DOHH2 (cell line): Measurements from ENCODE around the gene RBM44.
"Not testable (repeated sequence)": the region's sequence is repeated elsewhere in the genome, so short reads cannot be mapped to it uniquely, and the experiment has no call there.

Experiments used
- H3F3A ChIP-seq: fragments of 200-600 bp; sonication (generic), shearing (Covaris generic); 2 replicates; pipeline ENCODE4 v1.6.0; 2016; ENCODE audit warnings: antibody characterized with exemption, mild to moderate bottlenecking; ENCODE audit not compliant: control insufficient read depth, insufficient read depth
- H3K27ac ChIP-seq: fragments of 200-600 bp; sonication (generic); 2 replicates; pipeline ENCODE4 v1.5.1; 2014; ENCODE audit warnings: low read depth, mild to moderate bottlenecking, low read length, moderate library complexity
- H3K27me3 ChIP-seq: fragments of 200-600 bp; sonication (generic); 2 replicates; pipeline ENCODE4 v1.6.1; 2014; ENCODE audit warnings: mild to moderate bottlenecking, low read length, mixed read lengths; ENCODE audit not compliant: control insufficient read depth
- H3K36me3 ChIP-seq: fragments of 200-600 bp; sonication (generic); 2 replicates; pipeline ENCODE4 v1.6.1; 2014; ENCODE audit warnings: mild to moderate bottlenecking, low read length, moderate library complexity, mixed read lengths; ENCODE audit not compliant: control insufficient read depth
- H3K4me1 ChIP-seq: fragments of 200-600 bp; sonication (generic); 2 replicates; pipeline ENCODE4 v1.6.1; 2014; ENCODE audit warnings: mild to moderate bottlenecking, low read length, mixed read lengths; ENCODE audit not compliant: control insufficient read depth
- H3K4me2 ChIP-seq: fragments of 200-600 bp; sonication (generic); 2 replicates; pipeline ENCODE4 v1.6.0; 2014; ENCODE audit warnings: mild to moderate bottlenecking, low read length, moderate library complexity
- H3K4me3 ChIP-seq: fragments of 200-600 bp; sonication (generic); 2 replicates; pipeline ENCODE4 v1.5.1; 2014; ENCODE audit warnings: mild to moderate bottlenecking, low read length, mixed read lengths
- H3K79me2 ChIP-seq: fragments of 200-600 bp; sonication (generic); 2 replicates; pipeline ENCODE4 v1.6.1; 2014; ENCODE audit warnings: mild to moderate bottlenecking, low read length, mixed read lengths; ENCODE audit not compliant: control insufficient read depth
- H3K9me2 ChIP-seq: fragments of 200-600 bp; sonication (generic); replicated peaks from 2 replicates; pipeline ENCODE4 v1.6.1; 2014; ENCODE audit warnings: mild to moderate bottlenecking, low read length, mixed read lengths; ENCODE audit not compliant: control insufficient read depth
- H3K9me3 ChIP-seq: fragments of 200-600 bp; sonication (generic); 2 replicates; pipeline ENCODE4 v1.6.1; 2014; ENCODE audit warnings: antibody characterized with exemption, low read length, mixed read lengths; ENCODE audit not compliant: control insufficient read depth, insufficient read depth
- H4K20me1 ChIP-seq: fragments of 200-600 bp; sonication (generic); 2 replicates; pipeline ENCODE4 v1.6.0; 2014; ENCODE audit warnings: low read depth, mild to moderate bottlenecking, antibody characterized with exemption, low read length, moderate library complexity; ENCODE audit not compliant: control insufficient read depth, insufficient read depth
- CTCF ChIP-seq: fragments of 200-600 bp; sonication (generic); IDR thresholded peaks from one replicate; pipeline ENCODE4 v1.5.1; 2014; ENCODE audit warnings: antibody characterized with exemption, mild to moderate bottlenecking, low read depth, low read length; ENCODE audit not compliant: poor library complexity, severe bottlenecking
- EZH2phosphoT487 ChIP-seq: fragments of 200-600 bp; sonication (generic); IDR thresholded peaks from 2 replicates; pipeline ENCODE4 v1.6.1; 2017; ENCODE audit warnings: borderline replicate concordance, mild to moderate bottlenecking, antibody characterized with exemption, low read length, moderate library complexity, mixed read lengths

Gene RBM44

GRCh38 chr2:237779521-237779920, 19.1 kb upstream of the RBM44 start:
- no peaks in the 10 kb centered on the region for H3K9me2 ChIP-seq
- no peaks in the 10 kb centered on the region for H3K4me1 ChIP-seq
- H4K20me1 ChIP-seq: no peaks in the 10 kb centered on the region

GRCh38 chr2:237782181-237782580, 16.4 kb upstream of the RBM44 start:
- no peaks in the 10 kb centered on the region for H3K4me1 ChIP-seq
- TF ChIP-seq CTCF (no peak), EZH2phosphoT487 (no peak)
- H3K27ac ChIP-seq: no peak overlapping the region
- H3K4me3 ChIP-seq: no peak overlapping the region
- no peaks in the 10 kb centered on the region for H4K20me1 ChIP-seq
- H3F3A ChIP-seq: no peaks in the 10 kb centered on the region
- H3K9me3 ChIP-seq: peaks cover 10% of the 10 kb centered on the region
- H3K9me2 ChIP-seq: no peaks in the 10 kb centered on the region
- H3K36me3 ChIP-seq: peaks cover 58% of the 10 kb centered on the region
- no peaks in the 10 kb centered on the region for H3K79me2 ChIP-seq
- H3K27me3 ChIP-seq: no peaks in the 10 kb centered on the region
- no peak overlapping the region for H3K4me2 ChIP-seq

More at GRCh38 chr2:237779521-237779920, 19.1 kb upstream of the RBM44 start:
- H3K4me3 ChIP-seq: no peak overlapping the region
- no peaks in the 10 kb centered on the region for H3F3A ChIP-seq
- H3K27me3 ChIP-seq: no peaks in the 10 kb centered on the region
- no peaks in the 10 kb centered on the region for H3K79me2 ChIP-seq
- no peak for TF ChIP-seq CTCF
- no peak for TF ChIP-seq EZH2phosphoT487
- no peak overlapping the region for H3K4me2 ChIP-seq
- no peak overlapping the region for H3K27ac ChIP-seq
- H3K9me3 ChIP-seq: no peaks in the 10 kb centered on the region; the same call in 1 of the 2 replicates
- H3K36me3 ChIP-seq: peaks cover 65% of the 10 kb centered on the region

GRCh38 chr2:237783678-237784077, 14.9 kb upstream of the RBM44 start:
- H3K36me3 ChIP-seq: peaks cover 45% of the 10 kb centered on the region
- H3K79me2 ChIP-seq, H3K27ac ChIP-seq, H3K27me3 ChIP-seq, H3F3A ChIP-seq, H3K4me1 ChIP-seq, H4K20me1 ChIP-seq, H3K4me2 ChIP-seq, H3K4me3 ChIP-seq, H3K9me2 ChIP-seq: not testable (repeated sequence)
- peaks cover 13% of the 10 kb centered on the region for H3K9me3 ChIP-seq

- H3K9me2 ChIP-seq: no peaks in the 10 kb centered on the region
- H3K4me2 ChIP-seq: no peak overlapping the region
- H3K36me3 ChIP-seq: peaks cover 20% of the 10 kb centered on the region
- H3K9me3 ChIP-seq: peaks cover 13% of the 10 kb centered on the region
- no peak overlapping the region for H3K27ac ChIP-seq
- no peaks in the 10 kb centered on the region for H4K20me1 ChIP-seq
- H3K4me3 ChIP-seq: no peak overlapping the region
- no peak for TF ChIP-seq EZH2phosphoT487
- TF ChIP-seq CTCF: no peak
- no peaks in the 10 kb centered on the region for H3K27me3 ChIP-seq
- H3K4me1 ChIP-seq: no peaks in the 10 kb centered on the region
- 0 out of 2 replicates have a peak, but pooled peaks cover 2% of the 10 kb centered on the region for H3F3A ChIP-seq
- H3K79me2 ChIP-seq: no peaks in the 10 kb centered on the region
Measured at GRCh38 chr2:237786936-237787335, 11.6 kb upstream of the RBM44 start.
